CD4-positive, alpha-beta T cell treated with Interleukin-12 subunit alpha and Interleukin-12 subunit beta, for 1 hour (primary cell): ENCODE results near the gene SPRY4.
"Not testable (repeated sequence)": the region's sequence is repeated elsewhere in the genome, so short reads cannot be mapped to it uniquely, and the experiment has no call there.

Experiments
- DNase-seq: peaks from one replicate; pipeline ENCODE4 v3.0.0-alpha.2; 2020

Gene SPRY4

GRCh38 chr5:142314109-142314508 is 10.7 kb downstream of the SPRY4 start:
- no peak for DNase-seq

GRCh38 chr5:142313682-142314081 is 11.1 kb downstream of the SPRY4 start:
- no peak for DNase-seq

GRCh38 chr5:142313275-142313674 is 11.5 kb downstream of the SPRY4 start:
- no peak for DNase-seq

GRCh38 chr5:142312399-142312798 is 12.4 kb downstream of the SPRY4 start:
- DNase-seq, result no peak

DNA sequence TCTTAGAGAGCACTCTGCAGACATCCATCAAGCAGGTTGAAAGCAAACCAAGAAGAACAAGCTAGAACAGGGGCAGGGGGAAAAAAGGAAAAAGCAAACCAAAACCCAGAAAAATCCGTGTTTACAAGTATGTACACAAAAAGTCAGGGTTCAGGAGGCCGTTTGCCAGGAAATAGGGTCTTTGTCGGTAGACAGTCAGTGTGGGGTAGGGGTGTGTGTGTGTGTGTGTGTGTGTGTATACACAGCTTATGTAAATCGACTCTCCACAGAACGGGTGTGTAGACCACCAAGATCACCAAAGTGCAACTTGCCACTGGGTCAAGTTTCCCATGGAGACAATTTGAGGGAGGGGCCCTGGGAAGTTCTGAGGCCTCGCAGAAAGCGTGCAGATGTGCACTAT is 13.1 kb downstream of the SPRY4 start:
- no peak for DNase-seq

GRCh38 chr5:142310803-142311202 is 14.0 kb downstream of the SPRY4 start:
- no peak for DNase-seq

DNA sequence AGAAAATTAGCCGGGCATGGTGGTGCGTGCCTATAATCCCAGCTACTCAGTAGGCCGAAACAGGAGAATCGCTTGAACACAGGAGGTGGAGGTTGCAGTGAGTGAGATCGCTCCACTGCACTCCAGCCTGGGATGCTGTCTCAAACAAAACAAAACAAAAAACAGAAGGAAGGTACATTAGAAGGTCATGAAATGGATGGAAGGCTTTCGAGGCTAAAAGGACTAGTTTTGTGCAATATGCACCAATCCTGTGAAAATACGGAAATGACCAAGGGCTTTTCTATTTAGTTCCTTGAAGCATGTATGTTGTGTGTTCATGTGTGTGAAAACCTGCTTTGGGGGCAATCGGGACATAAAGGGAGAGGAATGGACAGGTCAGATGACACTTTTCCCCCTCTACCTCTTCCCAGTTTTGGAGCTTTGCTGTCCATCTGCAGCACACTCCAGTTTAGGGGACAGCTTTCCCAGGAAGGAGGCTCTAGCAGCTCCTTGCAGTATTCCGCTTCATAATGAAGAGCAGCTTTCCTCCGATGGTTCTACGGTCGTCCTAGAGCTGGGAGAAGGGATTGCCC is 15.0 kb downstream of the SPRY4 start:
- no peak for DNase-seq

DNA sequence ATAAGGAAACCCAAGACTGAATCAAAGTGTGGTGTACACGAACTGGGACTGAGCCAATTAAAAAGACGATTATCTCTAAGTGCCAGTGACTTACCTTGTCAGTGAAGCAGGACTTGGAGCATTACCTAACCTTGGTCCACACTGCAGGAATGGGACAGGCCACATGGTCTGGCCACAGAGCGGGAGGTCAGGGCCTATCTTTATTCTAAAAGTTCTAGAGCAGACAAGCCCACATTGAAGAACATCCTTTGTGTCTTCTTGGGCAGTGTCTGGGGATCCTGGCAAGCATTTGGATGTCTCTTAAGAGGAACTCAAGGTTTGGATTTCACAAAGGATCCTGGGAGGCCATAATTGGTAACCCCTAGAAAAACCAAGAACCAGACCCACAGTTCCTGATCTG is 16.5 kb downstream of the SPRY4 start:
- DNase-seq, result no peak

GRCh38 chr5:142307146-142307890 is 17.5 kb downstream of the SPRY4 start:
- no peak for DNase-seq

- no peak for DNase-seq
Measured at GRCh38 chr5:142306077-142306502, 18.7 kb downstream of the SPRY4 start.

- no peak for DNase-seq
Measured at GRCh38 chr5:142305211-142305610, 19.6 kb downstream of the SPRY4 start.

- DNase-seq, result no peak
Measured at GRCh38 chr5:142304013-142304701, 20.7 kb downstream of the SPRY4 start.

DNA sequence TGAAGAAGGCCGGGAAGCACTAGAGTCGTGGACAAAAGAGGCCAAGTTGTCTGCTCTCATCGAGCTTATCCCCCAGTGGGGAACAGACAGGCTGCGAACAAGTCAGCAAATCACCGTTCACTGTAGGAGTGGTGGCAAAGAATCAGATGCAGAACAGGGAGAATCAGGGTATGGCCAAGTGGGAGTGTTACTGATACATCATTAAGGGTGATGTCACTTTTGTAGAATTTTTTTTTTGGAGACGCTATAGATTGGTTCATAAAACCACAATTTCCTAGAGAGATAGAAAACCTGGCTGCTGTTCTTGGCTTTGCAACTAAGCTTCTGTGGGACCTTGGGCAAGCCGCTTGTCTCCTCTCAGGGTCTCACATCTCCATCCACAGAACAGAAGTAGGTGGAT is 21.3 kb downstream of the SPRY4 start:
- no peak for DNase-seq

DNA sequence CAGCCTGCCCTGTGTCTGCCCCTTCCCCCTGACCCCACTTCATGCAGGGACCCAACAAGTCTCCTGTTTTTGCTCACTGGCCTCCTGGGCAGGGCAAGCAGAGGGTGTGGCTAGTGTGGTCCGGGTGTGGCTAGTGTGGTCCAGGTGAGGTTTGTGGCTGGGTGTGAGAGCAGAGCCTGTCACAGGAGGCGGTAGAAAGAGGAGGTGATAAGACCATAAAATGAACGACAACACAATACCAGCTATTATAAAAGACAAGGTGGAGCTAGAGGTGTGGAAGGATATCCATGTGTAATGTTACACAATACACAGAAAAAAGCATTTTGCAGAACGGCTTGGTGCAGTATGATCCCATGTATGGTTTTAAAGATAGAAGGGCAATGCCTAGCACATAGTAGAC is 23.3 kb downstream of the SPRY4 start:
- DNase-seq, result no peak

GRCh38 chr5:142300677-142301076 is 24.1 kb downstream of the SPRY4 start:
- DNase-seq, result no peak

GRCh38 chr5:142298789-142299188 is 26.0 kb downstream of the SPRY4 start:
- DNase-seq, result no peak

GRCh38 chr5:142297786-142298185 is 27.0 kb downstream of the SPRY4 start:
- not testable (repeated sequence) for DNase-seq

DNA sequence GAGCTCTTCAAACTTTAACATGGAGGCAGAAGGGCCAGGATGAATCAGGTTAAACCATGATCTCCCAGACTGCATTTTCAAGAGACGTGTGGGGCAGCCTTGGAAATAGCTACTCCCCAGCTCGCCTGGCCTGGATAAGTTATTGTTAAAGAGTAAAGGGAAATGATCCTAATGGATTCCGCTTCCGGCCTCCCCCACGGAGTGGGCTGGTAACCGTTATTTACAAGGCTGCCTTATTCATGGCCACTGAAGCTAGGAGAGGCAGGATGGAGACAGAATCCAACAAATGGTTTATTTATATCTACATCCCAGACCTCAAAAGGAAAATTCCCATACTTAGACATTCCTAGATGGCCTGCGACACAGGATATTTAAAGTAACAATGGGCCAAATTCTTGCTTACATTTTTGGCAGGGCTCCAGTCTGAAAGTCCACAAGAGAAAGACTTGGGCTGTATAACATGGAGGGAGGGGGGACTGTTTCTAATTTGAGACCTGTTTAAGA is 27.9 kb downstream of the SPRY4 start:
- no peak for DNase-seq

GRCh38 chr5:142295960-142296860 is 28.6 kb downstream of the SPRY4 start:
- no peak for DNase-seq

DNA sequence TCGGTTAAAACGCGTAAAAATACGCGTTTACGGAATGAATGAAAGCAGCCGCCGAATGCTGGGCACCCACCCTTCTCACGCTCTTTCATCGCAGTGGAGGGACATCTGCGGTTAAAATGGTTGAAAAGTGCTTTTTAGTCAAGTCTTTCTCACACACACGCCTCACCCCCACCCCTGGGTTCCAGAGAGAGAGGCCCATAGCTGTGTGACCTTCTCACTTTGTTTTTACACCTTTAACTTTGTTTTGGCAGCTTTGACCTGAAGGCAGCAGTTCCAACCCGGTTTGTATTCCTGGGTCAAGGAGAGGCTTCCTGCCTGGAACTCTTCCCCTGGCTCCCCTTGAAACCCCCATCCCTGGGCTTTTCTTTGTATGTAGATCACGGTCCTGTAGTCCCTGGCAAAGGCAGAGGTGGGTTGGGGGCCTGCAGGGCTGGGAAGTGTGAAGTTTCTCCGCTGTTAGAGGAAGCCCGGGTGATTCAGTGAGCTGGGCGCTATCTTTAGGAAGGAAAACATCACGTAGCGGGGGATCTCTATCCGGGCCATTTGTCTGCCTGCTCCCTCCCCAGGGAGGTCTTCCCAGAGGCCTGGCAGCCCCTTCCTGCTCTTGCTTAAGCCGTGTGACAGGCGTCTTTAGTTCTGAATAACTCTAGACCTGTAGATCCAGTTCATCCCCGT is 29.6 kb downstream of the SPRY4 start:
- no peak for DNase-seq

DNA sequence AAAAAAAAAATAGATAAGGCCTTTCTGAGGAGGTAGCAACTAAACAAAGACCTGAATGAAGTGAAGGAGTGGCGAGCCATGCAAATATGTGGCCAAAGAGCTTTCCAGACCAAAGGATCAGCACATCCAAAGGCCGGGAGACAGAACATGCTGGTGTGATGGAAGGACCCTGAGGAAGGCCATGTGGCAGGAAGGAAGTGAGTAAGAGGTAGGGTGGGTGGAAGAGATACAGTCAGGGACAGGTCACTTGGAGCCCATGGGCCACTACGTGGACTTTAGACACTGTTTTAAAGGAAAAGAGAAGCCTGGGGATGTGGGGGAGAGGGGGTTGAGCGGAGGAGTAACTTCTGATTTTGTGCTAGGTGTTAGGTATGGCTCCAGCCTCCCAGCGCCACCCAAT is 31.3 kb downstream of the SPRY4 start:
- DNase-seq, result no peak

GRCh38 chr5:142292808-142293207 is 32.0 kb downstream of the SPRY4 start:
- DNase-seq, result no peak
